GM23338 (cell line): ENCODE measurements around the gene FGGY. TPM values are rescaled to one million over a fixed set of nuclear protein-coding genes. Genes with fewer than 3 reads are reported as not detected.

Experiments used
- ATAC-seq: fragments of 200-7000 bp; cut with Tn5 transposase; 3 replicates; pipeline ENCODE4 v1.9.1; 2020
- DNase-seq: peaks from one replicate; pipeline ENCODE4 v3.0.0-alpha.2; 2015; ENCODE audit warnings: low spot score
- H2AFZ ChIP-seq: fragments of 200-600 bp; sonication (generic); 2 replicates; pipeline ENCODE4 v1.8.0; 2016; ENCODE audit warnings: antibody characterized with exemption, mild to moderate bottlenecking, moderate library complexity
- H3F3A ChIP-seq: fragments of 200-600 bp; sonication (generic); replicated peaks from 2 replicates; pipeline ENCODE4 v1.8.0; 2017; ENCODE audit warnings: antibody characterized with exemption, mixed run types, low read depth
- H3K27ac ChIP-seq: fragments of 200-600 bp; sonication (generic); 2 replicates; pipeline ENCODE4 v1.6.1; 2016; ENCODE audit warnings: low read depth
- H3K27me3 ChIP-seq: fragments of 200-600 bp; sonication (generic); 2 replicates; pipeline ENCODE4 v1.8.0; 2016; ENCODE audit warnings: mild to moderate bottlenecking, mixed run types, moderate library complexity; ENCODE audit not compliant: insufficient read depth
- H3K36me3 ChIP-seq: fragments of 200-600 bp; sonication (generic); 2 replicates; pipeline ENCODE4 v1.8.0; 2016; ENCODE audit warnings: mild to moderate bottlenecking; ENCODE audit not compliant: insufficient read depth
- H3K4me1 ChIP-seq: fragments of 200-600 bp; sonication (generic); 2 replicates; pipeline ENCODE4 v1.8.0; 2016; ENCODE audit warnings: mild to moderate bottlenecking, moderate library complexity; ENCODE audit not compliant: insufficient read depth
- H3K4me2 ChIP-seq: fragments of 200-600 bp; sonication (generic); 2 replicates; pipeline ENCODE4 v1.7.1; 2017; ENCODE audit warnings: mixed run types
- H3K4me3 ChIP-seq: fragments of 200-600 bp; sonication (generic); 2 replicates; pipeline ENCODE4 v1.6.1; 2016; ENCODE audit warnings: mixed run types
- H3K79me2 ChIP-seq: fragments of 200-600 bp; sonication (generic); replicated peaks from 2 replicates; pipeline ENCODE4 v1.8.0; 2017; ENCODE audit warnings: mild to moderate bottlenecking; ENCODE audit not compliant: insufficient read depth
- H3K9me2 ChIP-seq: fragments of 200-600 bp; sonication (generic); 2 replicates; pipeline ENCODE4 v1.8.0; 2017; ENCODE audit not compliant: insufficient read depth
- H4K20me1 ChIP-seq: fragments of 200-600 bp; sonication (generic); replicated peaks from 2 replicates; pipeline ENCODE4 v1.8.0; 2017; ENCODE audit warnings: mild to moderate bottlenecking; ENCODE audit not compliant: insufficient read depth
- H3K27ac Mint-ChIP-seq: 2 replicates; pipeline ENCODE4 v1.8.0; 2020; ENCODE audit warnings: inconsistent platforms, mild to moderate bottlenecking, moderate library complexity, mixed read lengths
- H3K27me3 Mint-ChIP-seq: 3 replicates; pipeline ENCODE4 v1.8.0; 2022; ENCODE audit warnings: low read depth, mild to moderate bottlenecking, moderate library complexity, mixed read lengths, inconsistent platforms; ENCODE audit not compliant: insufficient read depth, poor library complexity
- H3K36me3 Mint-ChIP-seq: 3 replicates; pipeline ENCODE4 v1.8.0; 2021; ENCODE audit warnings: low read depth, mild to moderate bottlenecking, inconsistent platforms, moderate library complexity, mixed read lengths
- H3K4me1 Mint-ChIP-seq: 3 replicates; pipeline ENCODE4 v1.8.0; 2020; ENCODE audit warnings: mild to moderate bottlenecking, inconsistent platforms, mixed read lengths
- H3K4me3 Mint-ChIP-seq: 3 replicates; pipeline ENCODE4 v1.8.0; 2021; ENCODE audit warnings: moderate library complexity, mild to moderate bottlenecking, inconsistent platforms, mixed read lengths
- H3K9me3 Mint-ChIP-seq: 3 replicates; pipeline ENCODE4 v1.8.0; 2020; ENCODE audit warnings: moderate library complexity, mild to moderate bottlenecking, inconsistent platforms, mixed read lengths
- CREB1 ChIP-seq: fragments of 250-450 bp; sonication (Bioruptor Pico); IDR thresholded peaks from 2 replicates; pipeline ENCODE4 v1.5.0; 2020; ENCODE audit warnings: low read depth, mild to moderate bottlenecking, moderate library complexity
- EZH2 ChIP-seq: fragments of 200-600 bp; sonication (generic); IDR thresholded peaks from one replicate; pipeline ENCODE4 v1.8.0; 2017; ENCODE audit warnings: antibody characterized with exemption, mild to moderate bottlenecking, low read depth; ENCODE audit not compliant: unreplicated experiment
- EZH2phosphoT487 ChIP-seq: fragments of 200-600 bp; sonication (generic); IDR thresholded peaks from one replicate; pipeline ENCODE4 v1.8.1; 2018; ENCODE audit warnings: antibody characterized with exemption; ENCODE audit not compliant: unreplicated experiment
- JUNB ChIP-seq: IDR thresholded peaks from one replicate; pipeline ENCODE4 v1.6.1; 2016; ENCODE audit warnings: antibody characterized with exemption; ENCODE audit not compliant: unreplicated experiment
- NANOG ChIP-seq: IDR thresholded peaks from 2 replicates; pipeline ENCODE4 v1.6.1; 2016; ENCODE audit warnings: antibody characterized with exemption, borderline replicate concordance
- POLR2AphosphoS5 ChIP-seq: IDR thresholded peaks from 2 replicates; pipeline ENCODE4 v1.6.1; 2016; ENCODE audit warnings: antibody characterized with exemption, low read depth
- STAT1 ChIP-seq: IDR thresholded peaks from one replicate; pipeline ENCODE4 v1.6.1; 2016; ENCODE audit warnings: antibody characterized with exemption; ENCODE audit not compliant: unreplicated experiment
- ZNF114 ChIP-seq: fragments of 250-450 bp; sonication (Bioruptor Pico); IDR thresholded peaks from 2 replicates; pipeline ENCODE4 v1.5.0; 2020; ENCODE audit warnings: mild to moderate bottlenecking, moderate library complexity
- ZNF331 ChIP-seq: fragments of 250-450 bp; sonication (Bioruptor Pico); IDR thresholded peaks from 2 replicates; pipeline ENCODE4 v1.5.0; 2020; ENCODE audit warnings: low read depth, mild to moderate bottlenecking, moderate library complexity
- polyA plus RNA-seq: library from polyadenylated mRNA; unstranded; fragments of >200 nt; fragmentation: Nextera tagmentation; extraction: Ambion mirVana; gene quantifications from 2 replicates; pipeline ENCODE4 v1.2.1, GENCODE V29; 2016
- total RNA-seq: library from RNA; depleted of rRNA; stranded (reverse); fragments of >200 nt; shearing (Covaris generic); gene quantifications from 2 replicates; pipeline ENCODE4 v1.2.3, GENCODE V29; 2014
- TF ChIP-seq, protein P1 (sequence below): IDR thresholded peaks from one replicate; pipeline ENCODE4 v1.6.1; 2018; ENCODE audit warnings: antibody characterized with exemption; ENCODE audit not compliant: unreplicated experiment
- TF ChIP-seq, protein P2 (sequence below), 2 experiments: fragments of 200-600 bp in 1 of 2; sonication (generic) in 1 of 2; conservative IDR thresholded peaks; 2 replicates each; pipeline versions ENCODE4 v1.5.1 to v1.6.1; 2016 to 2017; ENCODE audit warnings: antibody characterized with exemption in 2 of 2, low read depth in 2 of 2, mild to moderate bottlenecking in 2 of 2, moderate library complexity in 1 of 2
- TF ChIP-seq, protein P3 (sequence below): fragments of 250-450 bp; sonication (Bioruptor Pico); IDR thresholded peaks from 2 replicates; pipeline ENCODE4 v1.5.0; 2020; ENCODE audit warnings: mild to moderate bottlenecking, moderate library complexity
- TF ChIP-seq, protein P4 (sequence below): IDR thresholded peaks from 2 replicates; pipeline ENCODE4 v1.6.1; 2016; ENCODE audit warnings: antibody characterized with exemption

The FGGY gene
- total and polyA plus RNA-seq, 2 experiments from 2014 or later = 10.9 to 21.4 TPM

DNA sequence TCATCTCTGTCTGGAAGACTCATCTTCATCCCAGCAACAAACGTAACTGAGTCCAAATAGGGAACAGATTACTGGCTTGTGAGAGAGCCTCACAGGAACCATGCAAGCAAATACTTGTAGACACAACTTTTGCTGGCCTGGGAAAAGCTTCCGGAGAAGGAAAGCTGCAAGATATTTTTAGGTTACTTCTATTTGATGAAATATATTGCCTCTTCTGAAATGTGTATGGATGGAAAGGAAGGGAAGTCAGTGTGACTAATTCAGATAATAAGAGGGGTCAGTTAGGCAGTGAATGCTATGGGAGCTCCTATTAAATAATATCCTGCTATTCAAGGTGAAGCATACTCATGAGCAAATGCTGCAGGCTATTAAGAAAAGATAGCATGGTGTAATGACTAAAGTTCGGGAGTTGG, 20.4 kb upstream of the FGGY start:
- H3K27ac ChIP-seq = no peak overlapping the region
- no peaks in the 10 kb centered on the region for H3K27me3 ChIP-seq
- DNase-seq (no peak), ATAC-seq (no peak)
- Mint-ChIP-seq H3K4me1 (no peaks in the 10 kb centered on the region), H3K4me3 (no peak overlapping the region), H3K27me3 (no peaks in the 10 kb centered on the region), H3K27ac (no peak overlapping the region), H3K36me3 (no peaks in the 10 kb centered on the region), H3K9me3 (no peaks in the 10 kb centered on the region; the same call in 2 of the 3 replicates)
- peaks cover 5% of the 10 kb centered on the region; the same call in 1 of the 2 replicates for H3K9me2 ChIP-seq
- H3K4me2 ChIP-seq = no peak overlapping the region
- TF ChIP-seq JUNB (no peak), EZH2 (no peak), EZH2phosphoT487 (no peak), NANOG (no peak), STAT1 (no peak), POLR2AphosphoS5 (no peak), ZNF114 (no peak), ZNF331 (no peak), CREB1 (CRISPR knock-in tag) (no peak)
- TF ChIP-seq, protein P1, sequence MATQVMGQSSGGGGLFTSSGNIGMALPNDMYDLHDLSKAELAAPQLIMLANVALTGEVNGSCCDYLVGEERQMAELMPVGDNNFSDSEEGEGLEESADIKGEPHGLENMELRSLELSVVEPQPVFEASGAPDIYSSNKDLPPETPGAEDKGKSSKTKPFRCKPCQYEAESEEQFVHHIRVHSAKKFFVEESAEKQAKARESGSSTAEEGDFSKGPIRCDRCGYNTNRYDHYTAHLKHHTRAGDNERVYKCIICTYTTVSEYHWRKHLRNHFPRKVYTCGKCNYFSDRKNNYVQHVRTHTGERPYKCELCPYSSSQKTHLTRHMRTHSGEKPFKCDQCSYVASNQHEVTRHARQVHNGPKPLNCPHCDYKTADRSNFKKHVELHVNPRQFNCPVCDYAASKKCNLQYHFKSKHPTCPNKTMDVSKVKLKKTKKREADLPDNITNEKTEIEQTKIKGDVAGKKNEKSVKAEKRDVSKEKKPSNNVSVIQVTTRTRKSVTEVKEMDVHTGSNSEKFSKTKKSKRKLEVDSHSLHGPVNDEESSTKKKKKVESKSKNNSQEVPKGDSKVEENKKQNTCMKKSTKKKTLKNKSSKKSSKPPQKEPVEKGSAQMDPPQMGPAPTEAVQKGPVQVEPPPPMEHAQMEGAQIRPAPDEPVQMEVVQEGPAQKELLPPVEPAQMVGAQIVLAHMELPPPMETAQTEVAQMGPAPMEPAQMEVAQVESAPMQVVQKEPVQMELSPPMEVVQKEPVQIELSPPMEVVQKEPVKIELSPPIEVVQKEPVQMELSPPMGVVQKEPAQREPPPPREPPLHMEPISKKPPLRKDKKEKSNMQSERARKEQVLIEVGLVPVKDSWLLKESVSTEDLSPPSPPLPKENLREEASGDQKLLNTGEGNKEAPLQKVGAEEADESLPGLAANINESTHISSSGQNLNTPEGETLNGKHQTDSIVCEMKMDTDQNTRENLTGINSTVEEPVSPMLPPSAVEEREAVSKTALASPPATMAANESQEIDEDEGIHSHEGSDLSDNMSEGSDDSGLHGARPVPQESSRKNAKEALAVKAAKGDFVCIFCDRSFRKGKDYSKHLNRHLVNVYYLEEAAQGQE = no peak
- TF ChIP-seq, protein P2, sequence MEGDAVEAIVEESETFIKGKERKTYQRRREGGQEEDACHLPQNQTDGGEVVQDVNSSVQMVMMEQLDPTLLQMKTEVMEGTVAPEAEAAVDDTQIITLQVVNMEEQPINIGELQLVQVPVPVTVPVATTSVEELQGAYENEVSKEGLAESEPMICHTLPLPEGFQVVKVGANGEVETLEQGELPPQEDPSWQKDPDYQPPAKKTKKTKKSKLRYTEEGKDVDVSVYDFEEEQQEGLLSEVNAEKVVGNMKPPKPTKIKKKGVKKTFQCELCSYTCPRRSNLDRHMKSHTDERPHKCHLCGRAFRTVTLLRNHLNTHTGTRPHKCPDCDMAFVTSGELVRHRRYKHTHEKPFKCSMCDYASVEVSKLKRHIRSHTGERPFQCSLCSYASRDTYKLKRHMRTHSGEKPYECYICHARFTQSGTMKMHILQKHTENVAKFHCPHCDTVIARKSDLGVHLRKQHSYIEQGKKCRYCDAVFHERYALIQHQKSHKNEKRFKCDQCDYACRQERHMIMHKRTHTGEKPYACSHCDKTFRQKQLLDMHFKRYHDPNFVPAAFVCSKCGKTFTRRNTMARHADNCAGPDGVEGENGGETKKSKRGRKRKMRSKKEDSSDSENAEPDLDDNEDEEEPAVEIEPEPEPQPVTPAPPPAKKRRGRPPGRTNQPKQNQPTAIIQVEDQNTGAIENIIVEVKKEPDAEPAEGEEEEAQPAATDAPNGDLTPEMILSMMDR (conservative IDR thresholded peaks at IDR 0.05; ENCODE audit: low read depth in 2 of 2) = no peak
- TF ChIP-seq, protein P3, sequence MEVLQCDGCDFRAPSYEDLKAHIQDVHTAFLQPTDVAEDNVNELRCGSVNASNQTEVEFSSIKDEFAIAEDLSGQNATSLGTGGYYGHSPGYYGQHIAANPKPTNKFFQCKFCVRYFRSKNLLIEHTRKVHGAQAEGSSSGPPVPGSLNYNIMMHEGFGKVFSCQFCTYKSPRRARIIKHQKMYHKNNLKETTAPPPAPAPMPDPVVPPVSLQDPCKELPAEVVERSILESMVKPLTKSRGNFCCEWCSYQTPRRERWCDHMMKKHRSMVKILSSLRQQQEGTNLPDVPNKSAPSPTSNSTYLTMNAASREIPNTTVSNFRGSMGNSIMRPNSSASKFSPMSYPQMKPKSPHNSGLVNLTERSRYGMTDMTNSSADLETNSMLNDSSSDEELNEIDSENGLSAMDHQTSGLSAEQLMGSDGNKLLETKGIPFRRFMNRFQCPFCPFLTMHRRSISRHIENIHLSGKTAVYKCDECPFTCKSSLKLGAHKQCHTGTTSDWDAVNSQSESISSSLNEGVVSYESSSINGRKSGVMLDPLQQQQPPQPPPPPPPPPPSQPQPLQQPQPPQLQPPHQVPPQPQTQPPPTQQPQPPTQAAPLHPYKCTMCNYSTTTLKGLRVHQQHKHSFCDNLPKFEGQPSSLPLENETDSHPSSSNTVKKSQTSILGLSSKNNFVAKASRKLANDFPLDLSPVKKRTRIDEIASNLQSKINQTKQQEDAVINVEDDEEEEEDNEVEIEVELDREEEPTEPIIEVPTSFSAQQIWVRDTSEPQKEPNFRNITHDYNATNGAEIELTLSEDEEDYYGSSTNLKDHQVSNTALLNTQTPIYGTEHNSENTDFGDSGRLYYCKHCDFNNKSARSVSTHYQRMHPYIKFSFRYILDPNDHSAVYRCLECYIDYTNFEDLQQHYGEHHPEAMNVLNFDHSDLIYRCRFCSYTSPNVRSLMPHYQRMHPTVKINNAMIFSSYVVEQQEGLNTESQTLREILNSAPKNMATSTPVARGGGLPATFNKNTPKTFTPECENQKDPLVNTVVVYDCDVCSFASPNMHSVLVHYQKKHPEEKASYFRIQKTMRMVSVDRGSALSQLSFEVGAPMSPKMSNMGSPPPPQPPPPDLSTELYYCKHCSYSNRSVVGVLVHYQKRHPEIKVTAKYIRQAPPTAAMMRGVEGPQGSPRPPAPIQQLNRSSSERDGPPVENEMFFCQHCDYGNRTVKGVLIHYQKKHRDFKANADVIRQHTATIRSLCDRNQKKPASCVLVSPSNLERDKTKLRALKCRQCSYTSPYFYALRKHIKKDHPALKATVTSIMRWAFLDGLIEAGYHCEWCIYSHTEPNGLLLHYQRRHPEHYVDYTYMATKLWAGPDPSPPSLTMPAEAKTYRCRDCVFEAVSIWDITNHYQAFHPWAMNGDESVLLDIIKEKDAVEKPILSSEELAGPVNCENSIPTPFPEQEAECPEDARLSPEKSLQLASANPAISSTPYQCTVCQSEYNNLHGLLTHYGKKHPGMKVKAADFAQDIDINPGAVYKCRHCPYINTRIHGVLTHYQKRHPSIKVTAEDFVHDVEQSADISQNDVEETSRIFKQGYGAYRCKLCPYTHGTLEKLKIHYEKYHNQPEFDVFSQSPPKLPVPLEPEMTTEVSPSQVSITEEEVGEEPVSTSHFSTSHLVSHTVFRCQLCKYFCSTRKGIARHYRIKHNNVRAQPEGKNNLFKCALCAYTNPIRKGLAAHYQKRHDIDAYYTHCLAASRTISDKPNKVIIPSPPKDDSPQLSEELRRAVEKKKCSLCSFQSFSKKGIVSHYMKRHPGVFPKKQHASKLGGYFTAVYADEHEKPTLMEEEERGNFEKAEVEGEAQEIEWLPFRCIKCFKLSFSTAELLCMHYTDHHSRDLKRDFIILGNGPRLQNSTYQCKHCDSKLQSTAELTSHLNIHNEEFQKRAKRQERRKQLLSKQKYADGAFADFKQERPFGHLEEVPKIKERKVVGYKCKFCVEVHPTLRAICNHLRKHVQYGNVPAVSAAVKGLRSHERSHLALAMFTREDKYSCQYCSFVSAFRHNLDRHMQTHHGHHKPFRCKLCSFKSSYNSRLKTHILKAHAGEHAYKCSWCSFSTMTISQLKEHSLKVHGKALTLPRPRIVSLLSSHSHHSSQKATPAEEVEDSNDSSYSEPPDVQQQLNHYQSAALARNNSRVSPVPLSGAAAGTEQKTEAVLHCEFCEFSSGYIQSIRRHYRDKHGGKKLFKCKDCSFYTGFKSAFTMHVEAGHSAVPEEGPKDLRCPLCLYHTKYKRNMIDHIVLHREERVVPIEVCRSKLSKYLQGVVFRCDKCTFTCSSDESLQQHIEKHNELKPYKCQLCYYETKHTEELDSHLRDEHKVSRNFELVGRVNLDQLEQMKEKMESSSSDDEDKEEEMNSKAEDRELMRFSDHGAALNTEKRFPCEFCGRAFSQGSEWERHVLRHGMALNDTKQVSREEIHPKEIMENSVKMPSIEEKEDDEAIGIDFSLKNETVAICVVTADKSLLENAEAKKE = no peak
- TF ChIP-seq, protein P4, sequence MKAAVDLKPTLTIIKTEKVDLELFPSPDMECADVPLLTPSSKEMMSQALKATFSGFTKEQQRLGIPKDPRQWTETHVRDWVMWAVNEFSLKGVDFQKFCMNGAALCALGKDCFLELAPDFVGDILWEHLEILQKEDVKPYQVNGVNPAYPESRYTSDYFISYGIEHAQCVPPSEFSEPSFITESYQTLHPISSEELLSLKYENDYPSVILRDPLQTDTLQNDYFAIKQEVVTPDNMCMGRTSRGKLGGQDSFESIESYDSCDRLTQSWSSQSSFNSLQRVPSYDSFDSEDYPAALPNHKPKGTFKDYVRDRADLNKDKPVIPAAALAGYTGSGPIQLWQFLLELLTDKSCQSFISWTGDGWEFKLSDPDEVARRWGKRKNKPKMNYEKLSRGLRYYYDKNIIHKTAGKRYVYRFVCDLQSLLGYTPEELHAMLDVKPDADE = no peak
- no peak overlapping the region; the same call in 1 of the 2 replicates for H2AFZ ChIP-seq
- no peak overlapping the region for H3K4me3 ChIP-seq
- no peaks in the 10 kb centered on the region for H3K36me3 ChIP-seq
- no peaks in the 10 kb centered on the region for H3F3A ChIP-seq
- no peaks in the 10 kb centered on the region for H3K4me1 ChIP-seq
- no peaks in the 10 kb centered on the region for H3K79me2 ChIP-seq
- H4K20me1 ChIP-seq = no peaks in the 10 kb centered on the region
